HG02970 (cell line): ENCODE measurements around the gene TMEM256.

Experiments
- ATAC-seq: cut with Tn5 transposase; IDR thresholded peaks from one replicate; pipeline ENCODE4 v1.9.1; 2021; ENCODE audit warnings: mild to moderate bottlenecking, moderate library complexity, moderate number of reproducible peaks; ENCODE audit not compliant: unreplicated experiment, low FRiP score

TMEM256 gene

DNA sequence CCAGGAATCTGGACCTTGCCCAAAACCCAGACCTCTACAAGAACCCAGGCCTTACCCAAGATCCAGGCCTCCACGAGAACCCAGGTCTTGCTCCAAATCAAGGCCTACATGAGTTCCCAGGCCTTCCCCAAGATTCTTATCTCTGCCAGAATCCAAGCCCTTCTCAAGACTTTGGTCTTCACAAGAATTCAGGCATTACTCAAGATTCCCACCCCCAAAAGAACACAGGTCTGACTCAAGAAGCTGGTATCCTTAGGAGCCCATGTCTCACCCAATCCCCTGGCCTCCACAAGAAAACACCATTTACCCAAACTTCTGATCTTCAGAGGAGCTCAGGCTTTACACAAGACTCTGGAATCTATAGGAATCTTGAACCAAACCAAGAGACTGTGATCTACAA, 27.3 kb upstream of the TMEM256 start:
- ATAC-seq, result no peak

DNA sequence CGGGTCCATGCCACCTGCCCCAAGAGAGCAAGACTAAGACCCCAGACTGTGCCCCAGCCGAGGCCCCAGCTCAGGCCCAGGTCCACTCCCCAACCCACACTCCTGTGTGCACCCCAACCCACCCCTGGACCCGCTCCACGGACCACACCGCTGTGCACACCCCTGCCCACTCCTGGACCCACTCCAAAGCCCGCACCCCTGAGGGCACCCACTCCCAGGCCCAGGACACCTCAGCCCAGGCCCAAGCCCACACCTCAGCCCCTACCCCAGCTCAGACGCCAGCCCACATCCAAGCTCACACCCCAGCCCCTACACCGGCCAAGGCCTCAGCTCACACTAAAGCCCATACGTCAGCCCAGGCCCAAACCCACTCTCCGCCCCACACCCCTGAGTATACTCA, 25.8 kb upstream of the TMEM256 start:
- ATAC-seq, result no peak

DNA sequence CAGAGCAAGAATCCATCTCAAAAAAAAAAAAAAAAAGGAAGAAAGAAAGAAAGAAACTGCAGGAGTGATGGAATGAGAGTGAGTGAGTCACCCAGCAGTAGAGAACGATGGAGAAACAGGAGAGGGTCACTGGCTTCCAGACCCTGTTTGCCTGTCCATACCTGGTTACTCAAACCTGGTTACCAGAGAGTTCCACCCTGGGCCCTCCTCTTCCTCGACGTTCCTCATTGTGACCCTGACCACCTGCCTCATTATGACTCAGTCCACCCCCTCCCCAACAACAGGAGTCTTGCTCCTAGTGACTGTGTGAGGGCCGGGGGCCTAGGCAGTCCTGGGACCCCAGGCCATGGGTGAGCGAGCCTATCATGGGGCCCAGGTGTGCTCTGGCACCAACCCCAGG, 24.7 kb upstream of the TMEM256 start, which contains the start of gene SPEM3:
Gene SPEM3, plus strand, starts transcription at position 301 of the 400 bp plus-strand sequence. Its CDS starts 46 bp downstream, at position 347.
- ATAC-seq, result no peak

DNA sequence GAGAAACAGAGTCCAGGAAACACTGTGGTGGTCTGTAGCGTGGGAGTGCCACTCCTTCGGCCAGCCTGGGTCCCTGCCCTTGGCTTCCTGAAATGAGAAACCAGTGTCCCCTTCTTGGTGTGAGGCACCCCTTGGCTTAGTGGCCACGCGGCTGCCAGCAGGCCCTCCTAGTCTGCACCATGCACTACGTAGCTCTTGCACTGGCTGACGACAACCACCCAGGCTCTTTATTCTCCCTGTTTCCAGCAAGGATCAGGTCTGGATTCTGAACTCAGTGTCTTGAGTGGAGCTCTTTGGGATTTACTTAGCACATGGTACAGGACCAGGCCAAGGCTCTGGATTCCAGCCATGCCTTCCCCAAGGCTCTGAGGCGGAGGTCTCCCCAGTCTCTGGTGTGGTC, 23.7 kb upstream of the TMEM256 start:
- ATAC-seq, result no peak

DNA sequence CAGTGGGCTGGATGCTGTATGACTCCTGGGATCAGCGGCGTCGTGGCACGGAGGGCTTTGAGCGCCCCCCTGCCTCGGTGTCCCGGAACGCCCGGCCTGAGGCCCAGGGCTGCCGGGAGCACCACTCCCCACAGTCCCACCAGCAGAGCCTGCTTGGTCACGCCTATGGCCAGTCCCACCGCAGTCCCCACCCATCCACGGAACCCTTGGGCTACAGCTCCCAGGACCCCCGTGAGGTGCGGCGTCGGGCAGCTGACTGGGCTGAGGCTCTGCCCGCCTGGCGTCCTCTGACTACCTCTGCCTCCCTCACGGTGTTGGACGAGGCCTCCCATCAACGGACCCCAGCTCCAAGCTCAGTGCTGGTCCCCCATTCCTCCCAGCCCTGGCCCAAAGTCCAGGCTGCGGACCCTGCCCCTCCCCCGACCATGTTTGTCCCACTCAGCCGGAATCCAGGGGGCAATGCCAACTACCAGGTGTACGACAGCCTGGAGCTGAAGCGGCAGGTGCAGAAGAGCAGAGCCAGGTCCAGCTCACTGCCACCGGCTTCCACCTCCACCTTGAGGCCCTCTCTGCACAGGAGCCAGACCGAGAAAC, 23.1 kb upstream of the TMEM256 start:
- ATAC-seq, result no peak

DNA sequence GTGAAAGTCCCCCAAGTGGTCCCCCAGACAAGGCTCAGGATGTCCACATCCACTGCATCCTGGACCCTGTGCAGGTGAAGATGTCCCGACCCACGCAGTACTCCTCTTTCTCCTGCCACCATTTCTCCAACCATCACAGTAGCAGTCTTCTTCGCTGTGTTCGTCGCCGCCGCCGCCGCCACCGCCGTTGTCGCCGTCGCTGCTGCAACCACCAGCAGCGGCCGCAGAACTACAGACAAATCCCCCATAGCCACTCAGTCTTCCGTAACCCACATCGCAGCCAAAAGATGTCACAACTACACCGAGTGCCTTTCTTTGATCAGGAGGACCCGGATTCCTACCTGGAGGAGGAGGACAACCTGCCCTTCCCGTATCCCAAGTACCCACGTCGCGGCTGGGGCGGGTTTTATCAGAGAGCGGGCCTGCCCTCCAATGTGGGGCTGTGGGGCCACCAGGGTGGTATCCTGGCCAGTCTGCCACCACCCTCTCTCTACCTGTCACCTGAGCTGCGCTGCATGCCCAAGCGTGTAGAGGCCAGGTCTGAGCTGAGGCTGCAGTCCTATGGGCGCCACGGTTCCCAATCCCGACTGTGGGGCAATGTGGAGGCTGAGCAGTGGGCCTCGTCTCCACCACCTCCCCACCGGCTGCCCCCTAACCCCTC, 22.4 kb upstream of the TMEM256 start:
- ATAC-seq, result no peak

DNA sequence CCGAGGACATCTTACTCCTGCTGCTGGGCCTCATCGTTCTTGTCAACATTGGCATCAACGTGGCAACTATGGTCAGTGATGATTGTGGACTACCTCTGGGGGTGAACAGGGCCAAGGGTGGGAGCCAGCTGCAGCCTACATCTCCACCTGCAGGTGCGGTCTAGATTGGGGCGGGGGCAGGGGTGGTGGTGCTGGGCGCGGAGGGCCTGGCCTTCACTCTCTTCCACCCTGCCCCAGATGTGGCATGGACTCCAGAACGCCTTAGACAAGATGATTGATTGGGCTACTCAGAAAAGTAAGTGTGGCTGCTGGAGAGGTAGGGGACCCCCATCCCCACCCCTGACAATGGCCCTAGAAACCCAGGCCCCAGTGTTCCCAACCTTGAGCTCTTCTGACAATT, 21.9 kb upstream of the TMEM256 start:
- ATAC-seq, result no peak

DNA sequence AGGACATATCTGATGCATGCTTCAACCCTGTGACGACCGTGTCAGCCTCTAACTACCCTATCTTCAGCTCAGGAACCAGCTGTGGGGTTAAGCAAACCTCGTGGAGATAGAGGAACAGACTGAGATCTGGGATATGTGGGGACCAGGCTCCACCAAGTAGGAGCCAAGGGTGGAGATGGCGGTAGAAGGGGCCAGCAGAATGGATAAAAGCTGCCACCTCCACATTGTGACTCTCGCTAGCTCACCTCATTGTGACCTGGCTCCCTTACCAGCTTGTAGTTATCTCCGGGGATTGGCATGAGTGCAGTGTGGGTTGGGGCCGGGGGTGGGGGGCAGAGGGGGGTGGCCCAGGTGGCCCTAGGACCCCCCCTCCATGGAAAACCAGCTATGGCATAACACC, 21.4 kb upstream of the TMEM256 start, which contains the start of gene SPEM2:
Gene SPEM2, plus strand, starts transcription at position 301 of the 400 bp plus-strand sequence. Its CDS starts 73 bp downstream, at position 374.
- no peak for ATAC-seq

DNA sequence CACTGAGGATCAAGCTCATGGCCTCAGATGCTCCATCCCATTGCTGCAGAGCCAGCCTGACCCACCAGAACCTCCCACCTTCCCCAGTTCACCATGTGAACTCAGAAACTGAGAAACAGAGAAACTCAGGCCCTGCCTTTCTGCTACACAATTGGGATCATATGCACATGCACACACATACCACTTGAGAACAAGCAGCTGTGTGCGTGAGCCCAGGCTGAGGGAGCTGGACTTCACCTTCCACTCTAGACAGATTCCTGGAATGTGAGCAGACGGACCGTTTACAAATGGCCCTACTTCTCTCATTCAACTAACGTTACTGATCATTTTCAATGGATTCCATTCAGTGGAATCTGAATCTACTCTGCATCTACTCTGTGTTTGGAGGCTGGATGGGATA, 19.8 kb upstream of the TMEM256 start:
- no peak for ATAC-seq

DNA sequence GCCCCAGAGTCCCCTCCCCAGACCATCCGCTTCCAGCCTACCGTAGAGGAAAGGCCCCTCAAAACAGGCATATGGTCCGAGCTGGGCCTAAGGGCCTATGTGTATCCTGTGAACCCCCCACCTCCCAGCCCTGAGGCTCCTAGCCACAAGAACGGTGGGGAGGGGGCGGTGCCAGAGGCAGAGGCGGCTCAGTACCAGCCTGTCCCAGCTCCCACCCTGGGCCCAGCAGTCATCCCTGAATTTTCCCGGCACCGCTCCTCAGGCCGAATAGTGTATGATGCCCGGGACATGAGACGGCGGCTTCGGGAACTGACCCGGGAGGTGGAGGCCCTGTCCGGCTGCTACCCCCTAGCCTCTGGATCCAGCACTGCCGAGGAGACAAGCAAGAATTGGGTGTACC, 17.3 kb upstream of the TMEM256 start:
- no peak for ATAC-seq

DNA sequence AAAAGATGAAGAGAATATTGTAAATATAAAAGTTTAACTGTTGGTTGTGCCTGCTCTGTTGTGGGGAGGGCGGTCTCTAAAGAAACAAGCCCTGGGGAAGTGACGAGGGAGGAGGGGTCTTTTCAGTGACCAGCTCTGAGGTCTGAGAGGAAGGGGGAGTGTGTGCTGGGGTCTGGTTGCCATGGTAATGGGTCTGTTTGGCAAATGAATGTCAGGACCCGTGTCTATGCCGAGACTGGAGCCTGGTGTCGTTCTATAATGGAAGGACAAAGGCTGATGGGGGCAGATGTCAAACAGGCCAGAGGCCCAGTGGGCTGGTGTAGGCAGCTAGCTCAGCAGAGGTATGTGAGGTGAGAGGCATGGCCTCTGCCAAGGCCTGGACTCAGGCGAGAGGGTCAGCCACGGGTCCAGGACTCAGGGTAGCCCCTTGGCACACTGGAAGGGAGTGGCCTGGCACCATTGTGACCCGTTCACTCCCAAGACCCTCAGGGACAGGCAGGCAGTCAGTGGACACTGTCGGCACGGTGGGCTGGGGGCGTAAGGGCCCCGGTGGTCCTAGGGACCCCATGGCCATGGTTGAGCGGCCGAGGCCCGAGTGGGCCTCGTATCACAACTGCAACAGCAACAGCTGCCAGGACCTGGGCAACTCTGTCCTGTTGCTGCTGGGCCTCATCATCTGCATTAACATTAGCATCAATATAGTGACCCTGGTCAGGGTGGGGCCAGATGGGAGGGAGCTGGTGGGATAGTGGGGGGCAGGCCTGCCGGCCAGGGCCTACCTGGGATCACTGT, 16.1 kb upstream of the TMEM256 start, which contains the start of gene SPEM1:
Gene SPEM1, plus strand, starts transcription at position 506 of the 792 bp plus-strand sequence. Its CDS starts 61 bp downstream, at position 567.
- ATAC-seq, result no peak

DNA sequence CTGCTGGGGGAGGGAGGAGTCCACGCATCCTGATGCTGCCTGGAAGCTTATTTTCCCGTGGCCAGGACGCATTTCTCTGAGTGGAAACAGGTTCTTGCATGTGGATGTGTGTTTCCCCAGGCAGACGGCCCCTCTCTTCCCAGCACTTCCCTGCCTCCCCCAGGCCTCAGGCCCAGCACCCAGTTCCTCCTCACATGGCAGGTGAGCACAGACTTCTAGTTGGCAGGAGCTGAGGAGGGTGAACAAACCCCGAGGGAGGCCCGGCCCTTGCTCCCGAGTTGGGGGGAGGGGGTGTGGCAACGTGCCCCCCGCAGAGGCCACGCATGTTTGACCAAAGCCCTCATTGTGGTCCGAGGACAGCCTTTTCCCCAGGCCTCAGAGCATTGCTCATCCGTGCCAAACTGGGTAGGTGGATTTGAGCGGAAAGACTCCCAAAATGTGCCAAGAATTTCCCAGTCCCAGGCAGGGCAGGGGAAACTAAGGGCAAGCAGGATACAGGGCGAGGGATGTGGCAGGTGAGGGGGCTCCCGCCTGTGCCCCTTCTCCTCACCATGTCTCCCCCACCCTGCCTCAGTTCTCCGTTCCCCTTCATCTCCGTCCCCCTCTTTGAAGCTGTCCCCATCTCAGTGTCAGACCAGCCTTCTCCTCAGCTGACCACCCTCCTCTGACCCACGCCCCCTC, 14.7 kb upstream of the TMEM256 start:
- no peak for ATAC-seq

DNA sequence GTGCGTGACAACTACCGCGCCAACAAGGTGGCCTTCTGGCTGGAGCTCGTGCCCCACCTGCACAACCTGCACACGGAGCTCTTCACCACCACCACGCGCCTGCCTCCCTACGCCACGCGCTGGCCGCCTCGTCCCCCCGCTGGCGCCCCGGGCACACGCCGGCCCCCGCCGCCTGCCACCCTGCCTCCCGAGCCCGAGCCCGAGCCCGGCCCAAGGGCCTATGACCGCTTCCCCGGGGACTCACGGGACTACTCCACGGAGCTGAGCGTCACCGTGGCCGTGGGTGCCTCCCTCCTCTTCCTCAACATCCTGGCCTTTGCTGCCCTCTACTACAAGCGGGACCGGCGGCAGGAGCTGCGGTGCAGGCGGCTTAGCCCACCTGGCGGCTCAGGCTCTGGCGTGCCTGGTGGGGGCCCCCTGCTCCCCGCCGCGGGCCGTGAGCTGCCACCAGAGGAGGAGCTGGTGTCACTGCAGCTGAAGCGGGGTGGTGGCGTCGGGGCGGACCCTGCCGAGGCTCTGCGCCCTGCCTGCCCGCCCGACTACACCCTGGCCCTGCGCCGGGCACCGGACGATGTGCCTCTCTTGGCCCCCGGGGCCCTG, 13.3 kb upstream of the TMEM256 start:
- no peak for ATAC-seq

DNA sequence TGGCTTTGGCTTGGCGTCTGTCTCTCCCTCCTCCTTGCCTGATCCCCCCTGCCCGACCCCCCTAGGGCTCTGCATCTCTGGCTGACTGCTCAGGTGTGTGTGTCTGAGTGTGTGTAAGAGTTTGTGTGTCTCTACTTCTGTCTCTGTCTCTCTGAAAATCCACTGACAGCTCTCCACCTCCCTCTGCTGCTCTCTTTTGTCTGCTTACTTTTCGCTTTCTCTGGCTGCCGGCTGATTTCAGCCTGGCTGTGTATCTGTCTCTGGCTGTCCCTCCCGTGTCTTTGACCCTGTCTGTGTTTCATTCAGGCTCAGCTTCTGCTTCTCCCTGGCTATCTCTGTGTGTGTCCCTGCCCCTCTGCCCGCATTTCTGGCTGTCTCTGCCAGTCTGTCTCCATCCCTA, 12.4 kb upstream of the TMEM256 start:
- ATAC-seq, result no peak

DNA sequence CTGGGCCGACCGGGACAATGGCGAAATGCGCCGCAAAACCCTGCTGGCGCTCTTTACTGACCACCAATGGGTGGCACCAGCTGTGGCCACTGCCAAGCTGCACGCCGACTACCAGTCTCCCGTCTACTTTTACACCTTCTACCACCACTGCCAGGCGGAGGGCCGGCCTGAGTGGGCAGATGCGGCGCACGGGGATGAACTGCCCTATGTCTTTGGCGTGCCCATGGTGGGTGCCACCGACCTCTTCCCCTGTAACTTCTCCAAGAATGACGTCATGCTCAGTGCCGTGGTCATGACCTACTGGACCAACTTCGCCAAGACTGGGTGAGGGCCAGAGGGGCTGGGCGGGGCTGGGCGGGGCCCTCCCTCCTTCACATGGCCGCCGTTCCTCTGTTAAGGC, 11.9 kb upstream of the TMEM256 start:
- no peak for ATAC-seq

DNA sequence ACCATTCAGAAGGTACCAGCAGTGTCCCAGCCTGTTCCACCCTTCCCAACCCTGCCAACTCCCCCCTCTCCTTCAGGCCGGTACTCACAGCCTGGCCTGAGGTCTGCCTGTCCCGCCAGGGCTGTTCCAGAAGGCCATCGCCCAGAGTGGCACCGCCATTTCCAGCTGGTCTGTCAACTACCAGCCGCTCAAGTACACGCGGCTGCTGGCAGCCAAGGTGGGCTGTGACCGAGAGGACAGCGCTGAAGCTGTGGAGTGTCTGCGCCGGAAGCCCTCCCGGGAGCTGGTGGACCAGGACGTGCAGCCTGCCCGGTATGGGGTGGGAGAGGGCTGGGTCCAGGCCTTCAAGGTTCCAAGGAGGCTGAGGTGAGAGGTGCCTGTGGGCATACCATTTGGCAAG, 10.9 kb upstream of the TMEM256 start:
- ATAC-seq, result no peak

DNA sequence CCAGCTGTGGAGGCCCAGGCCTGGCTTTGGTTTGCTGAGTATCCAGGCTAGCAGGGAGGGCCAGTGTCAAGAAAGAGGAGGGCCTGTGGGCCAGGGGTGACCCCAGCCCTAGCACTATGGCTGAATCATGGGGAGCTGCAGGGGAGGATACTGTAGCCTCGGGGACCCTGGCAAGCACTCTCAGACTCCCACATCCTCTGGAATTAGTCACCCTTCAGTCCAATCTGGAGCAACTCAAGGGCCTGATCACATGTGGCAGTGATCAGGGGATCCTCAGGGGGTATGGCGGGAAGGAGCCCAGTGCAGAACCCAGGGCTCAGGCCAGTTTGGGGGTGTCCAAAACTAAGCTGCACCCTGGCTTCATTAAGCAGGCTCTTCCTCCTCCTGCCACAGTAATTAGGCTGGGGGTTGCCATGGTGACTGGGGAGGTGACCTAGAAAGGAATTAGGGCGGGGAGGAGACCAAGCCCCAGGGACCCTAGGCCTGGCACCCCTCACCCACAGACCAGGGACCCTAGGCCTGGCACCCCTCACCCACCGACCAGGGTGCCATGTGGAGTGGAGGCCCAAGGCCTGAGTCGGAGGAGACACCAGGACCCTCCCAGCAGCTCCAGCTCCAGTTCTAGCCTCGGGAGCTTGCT, 9.6 kb upstream of the TMEM256 start:
- ATAC-seq, result no peak

DNA sequence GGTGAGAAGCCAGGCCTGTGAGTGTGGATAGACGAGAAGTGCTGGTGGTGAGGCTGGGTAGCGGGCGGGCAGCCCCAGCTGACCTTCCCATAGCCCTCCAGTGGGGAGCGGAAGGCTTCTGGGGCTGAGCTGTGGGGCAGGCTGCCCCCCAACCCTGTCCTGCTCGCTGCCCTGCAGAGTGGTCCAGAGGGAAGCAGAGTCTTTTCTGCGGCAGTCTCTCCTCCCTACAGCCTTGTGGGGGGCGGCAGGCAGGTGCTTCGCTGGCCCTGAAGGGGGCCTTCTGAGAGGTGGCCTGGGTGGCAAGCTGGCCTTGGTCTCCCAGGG, 7.5 kb upstream of the TMEM256 start:
- no peak for ATAC-seq

DNA sequence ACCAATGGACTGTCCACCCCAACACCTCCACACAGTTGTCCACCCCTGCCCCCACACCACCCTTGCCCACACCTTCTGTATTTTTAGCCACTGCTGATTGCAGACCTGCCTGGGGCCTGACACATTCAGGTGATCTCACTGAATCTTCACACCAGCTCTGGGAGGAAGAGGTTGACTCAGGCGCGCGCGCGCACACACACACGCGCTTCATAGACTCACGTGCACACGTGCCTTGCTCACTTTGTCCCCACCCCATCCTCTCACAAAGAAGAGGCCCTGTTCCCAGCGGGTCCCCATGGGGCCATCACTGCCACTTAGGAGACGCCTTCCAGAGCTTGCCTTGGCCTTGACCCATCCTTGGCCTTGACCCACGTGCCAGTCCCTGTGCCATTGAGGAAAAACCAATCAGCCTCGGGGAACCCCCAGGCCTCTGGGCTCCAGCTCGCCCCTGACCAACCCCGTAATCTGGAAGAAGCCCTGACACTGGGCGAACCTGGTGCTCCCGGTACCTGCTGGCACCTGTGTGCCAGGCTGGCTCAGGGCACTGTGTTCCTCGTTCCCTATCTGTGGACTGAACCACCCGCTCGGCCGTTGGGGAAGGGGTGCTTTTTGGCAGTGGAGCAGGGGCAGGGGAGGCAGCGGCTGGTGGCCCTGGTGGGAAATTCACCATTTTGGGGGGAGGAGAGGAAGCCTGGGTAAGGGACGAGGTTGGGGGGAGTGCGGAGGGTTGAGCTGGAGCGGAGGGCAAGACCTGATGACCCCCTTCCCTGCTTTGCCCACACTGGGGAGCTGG, 6.9 kb upstream of the TMEM256 start:
- no peak for ATAC-seq
